SK-N-SH treated with all-trans-retinoic acid at 6 μM for 48 hours (cell line): Measurements from ENCODE around the gene RASAL2.

Experiments used
- BACH2 ChIP-seq: fragments of 250-450 bp; sonication (Bioruptor Pico); IDR thresholded peaks from 2 replicates; pipeline ENCODE4 v1.9.0; 2021; ENCODE audit warnings: mild to moderate bottlenecking, borderline replicate concordance
- CSDC2 ChIP-seq: fragments of 250-450 bp; sonication (Bioruptor Pico); IDR thresholded peaks from 2 replicates; pipeline ENCODE4 v1.5.0; 2020; ENCODE audit warnings: mild to moderate bottlenecking, moderate library complexity
- GLIS3 ChIP-seq: fragments of 250-450 bp; sonication (Bioruptor Pico); IDR thresholded peaks from 2 replicates; pipeline ENCODE4 v1.5.0; 2020; ENCODE audit warnings: mild to moderate bottlenecking, moderate library complexity
- OSR1 ChIP-seq: fragments of 250-450 bp; sonication (Bioruptor Pico); IDR thresholded peaks from 2 replicates; pipeline ENCODE4 v1.8.0; 2022; ENCODE audit warnings: moderate library complexity, mild to moderate bottlenecking, inconsistent platforms
- PATZ1 ChIP-seq: fragments of 250-450 bp; sonication (Bioruptor Pico); IDR thresholded peaks from 2 replicates; pipeline ENCODE4 v1.8.0; 2020; ENCODE audit warnings: mild to moderate bottlenecking, moderate library complexity, borderline replicate concordance
- RARB ChIP-seq: fragments of 250-450 bp; sonication (Bioruptor Pico); IDR thresholded peaks from 2 replicates; pipeline ENCODE4 v1.8.0; 2021; ENCODE audit warnings: mild to moderate bottlenecking, moderate library complexity
- TCF4 ChIP-seq: fragments of 250-450 bp; sonication (Bioruptor Pico); IDR thresholded peaks from 2 replicates; pipeline ENCODE4 v1.8.0; 2021; ENCODE audit warnings: mild to moderate bottlenecking, moderate library complexity, borderline replicate concordance
- ZNF70 ChIP-seq: fragments of 450-650 bp; formaldehyde crosslinking; IDR thresholded peaks from 2 replicates; pipeline ENCODE4 v1.5.0; 2020; ENCODE audit warnings: mild to moderate bottlenecking, moderate library complexity
- ZNF8 ChIP-seq: fragments of 450-650 bp; formaldehyde crosslinking; IDR thresholded peaks from 2 replicates; pipeline ENCODE4 v1.5.0; 2020; ENCODE audit warnings: mild to moderate bottlenecking, moderate library complexity
- TF ChIP-seq, protein P1 (sequence below): fragments of 250-450 bp; sonication (Bioruptor Pico); IDR thresholded peaks from 2 replicates; pipeline ENCODE4 v1.5.1; 2021; ENCODE audit warnings: mild to moderate bottlenecking, moderate library complexity

DNA sequence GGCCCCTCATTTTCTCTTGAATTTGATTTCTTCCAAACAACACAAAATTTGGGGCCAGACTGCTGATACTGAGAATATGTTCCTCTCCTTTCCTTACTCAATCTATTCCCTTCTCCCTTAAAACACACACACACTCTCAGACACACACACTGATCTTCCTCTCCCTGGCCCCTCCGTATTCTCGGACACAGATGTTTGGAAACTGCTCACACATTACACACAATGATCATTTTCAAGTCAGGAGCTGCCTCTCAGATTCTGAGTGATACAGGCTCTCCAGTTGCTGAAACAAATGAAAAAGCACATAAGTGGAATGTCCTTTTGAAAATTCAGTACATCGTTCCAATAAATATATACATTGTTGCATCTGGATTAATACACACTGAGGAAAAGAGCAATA lies 241.5 kb downstream of the RASAL2 start:
- TF ChIP-seq OSR1 (CRISPR knock-in tag): no peak
- TF ChIP-seq, protein P1, sequence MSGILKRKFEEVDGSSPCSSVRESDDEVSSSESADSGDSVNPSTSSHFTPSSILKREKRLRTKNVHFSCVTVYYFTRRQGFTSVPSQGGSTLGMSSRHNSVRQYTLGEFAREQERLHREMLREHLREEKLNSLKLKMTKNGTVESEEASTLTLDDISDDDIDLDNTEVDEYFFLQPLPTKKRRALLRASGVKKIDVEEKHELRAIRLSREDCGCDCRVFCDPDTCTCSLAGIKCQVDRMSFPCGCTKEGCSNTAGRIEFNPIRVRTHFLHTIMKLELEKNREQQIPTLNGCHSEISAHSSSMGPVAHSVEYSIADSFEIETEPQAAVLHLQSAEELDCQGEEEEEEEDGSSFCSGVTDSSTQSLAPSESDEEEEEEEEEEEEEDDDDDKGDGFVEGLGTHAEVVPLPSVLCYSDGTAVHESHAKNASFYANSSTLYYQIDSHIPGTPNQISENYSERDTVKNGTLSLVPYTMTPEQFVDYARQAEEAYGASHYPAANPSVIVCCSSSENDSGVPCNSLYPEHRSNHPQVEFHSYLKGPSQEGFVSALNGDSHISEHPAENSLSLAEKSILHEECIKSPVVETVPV (CRISPR knock-in tag): no peak
- TF ChIP-seq ZNF70: no peak
- no peak for TF ChIP-seq ZNF8 (CRISPR knock-in tag)
- no peak for TF ChIP-seq PATZ1 (CRISPR knock-in tag)
- no peak for TF ChIP-seq GLIS3 (CRISPR knock-in tag)
- TF ChIP-seq TCF4 (CRISPR knock-in tag): no peak
- no peak for TF ChIP-seq CSDC2
- no peak for TF ChIP-seq BACH2
- no peak for TF ChIP-seq RARB (CRISPR knock-in tag)
